OCI-LY7 (cell line): ENCODE measurements around the gene PDAP1.

Source experiments
- CTCF ChIP-seq: fragments of 200-600 bp; sonication (generic); conservative IDR thresholded peaks from 2 replicates; pipeline ENCODE4 v1.5.1; 2014; ENCODE audit warnings: mild to moderate bottlenecking, antibody characterized with exemption, low read length, moderate library complexity, mixed read lengths
- EZH2phosphoT487 ChIP-seq: fragments of 200-600 bp; sonication (generic); IDR thresholded peaks from 2 replicates; pipeline ENCODE4 v1.6.1; 2018; ENCODE audit warnings: low read depth, borderline replicate concordance, mild to moderate bottlenecking, mixed run types, antibody characterized with exemption, low read length, moderate library complexity, mixed read lengths

GRCh38 chr7:99409192-99409572, 785 bp upstream of the PDAP1 start:
- TF ChIP-seq CTCF (no peak), EZH2phosphoT487 (no peak)
